ENCODE results near the gene APOL1. TPM values are rescaled to one million over a fixed set of nuclear protein-coding genes. Genes with fewer than 3 reads are reported as not detected.
"Not testable (repeated sequence)": the region's sequence is repeated elsewhere in the genome, so short reads cannot be mapped to it uniquely, and the experiment has no call there.

Gene APOL1
- total RNA-seq, 1 donor from 2014 or later, result 15.2 TPM

DNA sequence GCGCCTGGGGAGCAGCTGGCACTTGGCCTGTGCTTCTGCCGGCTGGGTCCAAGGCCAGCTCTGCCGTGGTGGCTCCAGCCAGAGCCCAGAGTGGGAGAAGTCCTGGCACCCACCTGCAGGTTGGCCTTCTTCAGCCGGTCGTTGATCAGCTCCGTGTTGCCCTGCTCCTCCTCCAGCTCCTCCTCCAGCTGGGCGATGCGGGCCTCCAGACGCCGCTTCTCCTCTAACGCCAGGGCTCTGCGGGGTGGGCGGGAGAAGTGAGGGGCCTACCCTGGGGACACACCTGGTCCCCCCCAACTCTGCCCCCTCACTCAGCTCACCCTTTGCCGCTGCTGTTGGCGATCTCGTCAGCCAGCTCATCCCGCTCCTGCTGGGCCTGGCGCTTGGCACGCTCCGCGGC is 32.6 kb downstream of the APOL1 start:
- Histone ChIP-seq H3K4me1 (peaks cover 37% of the 10 kb centered on the region), H3K36me3 (peaks cover 96% of the 10 kb centered on the region), H3K9me3 (replicated peaks) (no peaks in the 10 kb centered on the region), H3K4me3 (no peak overlapping the region), H3K27ac (replicated peaks) (peak overlapping the region; percentile 80), H3K27me3 (ENCODE audit: low read depth) (no peaks in the 10 kb centered on the region)
- no peak for DNase-seq
- TF ChIP-seq, protein P1, sequence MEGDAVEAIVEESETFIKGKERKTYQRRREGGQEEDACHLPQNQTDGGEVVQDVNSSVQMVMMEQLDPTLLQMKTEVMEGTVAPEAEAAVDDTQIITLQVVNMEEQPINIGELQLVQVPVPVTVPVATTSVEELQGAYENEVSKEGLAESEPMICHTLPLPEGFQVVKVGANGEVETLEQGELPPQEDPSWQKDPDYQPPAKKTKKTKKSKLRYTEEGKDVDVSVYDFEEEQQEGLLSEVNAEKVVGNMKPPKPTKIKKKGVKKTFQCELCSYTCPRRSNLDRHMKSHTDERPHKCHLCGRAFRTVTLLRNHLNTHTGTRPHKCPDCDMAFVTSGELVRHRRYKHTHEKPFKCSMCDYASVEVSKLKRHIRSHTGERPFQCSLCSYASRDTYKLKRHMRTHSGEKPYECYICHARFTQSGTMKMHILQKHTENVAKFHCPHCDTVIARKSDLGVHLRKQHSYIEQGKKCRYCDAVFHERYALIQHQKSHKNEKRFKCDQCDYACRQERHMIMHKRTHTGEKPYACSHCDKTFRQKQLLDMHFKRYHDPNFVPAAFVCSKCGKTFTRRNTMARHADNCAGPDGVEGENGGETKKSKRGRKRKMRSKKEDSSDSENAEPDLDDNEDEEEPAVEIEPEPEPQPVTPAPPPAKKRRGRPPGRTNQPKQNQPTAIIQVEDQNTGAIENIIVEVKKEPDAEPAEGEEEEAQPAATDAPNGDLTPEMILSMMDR (IDR thresholded peaks at IDR 0.05; ENCODE audit: borderline replicate concordance), result no peak
- intact Hi-C loops (cut with micrococcal nuclease), result no loop called here

DNA sequence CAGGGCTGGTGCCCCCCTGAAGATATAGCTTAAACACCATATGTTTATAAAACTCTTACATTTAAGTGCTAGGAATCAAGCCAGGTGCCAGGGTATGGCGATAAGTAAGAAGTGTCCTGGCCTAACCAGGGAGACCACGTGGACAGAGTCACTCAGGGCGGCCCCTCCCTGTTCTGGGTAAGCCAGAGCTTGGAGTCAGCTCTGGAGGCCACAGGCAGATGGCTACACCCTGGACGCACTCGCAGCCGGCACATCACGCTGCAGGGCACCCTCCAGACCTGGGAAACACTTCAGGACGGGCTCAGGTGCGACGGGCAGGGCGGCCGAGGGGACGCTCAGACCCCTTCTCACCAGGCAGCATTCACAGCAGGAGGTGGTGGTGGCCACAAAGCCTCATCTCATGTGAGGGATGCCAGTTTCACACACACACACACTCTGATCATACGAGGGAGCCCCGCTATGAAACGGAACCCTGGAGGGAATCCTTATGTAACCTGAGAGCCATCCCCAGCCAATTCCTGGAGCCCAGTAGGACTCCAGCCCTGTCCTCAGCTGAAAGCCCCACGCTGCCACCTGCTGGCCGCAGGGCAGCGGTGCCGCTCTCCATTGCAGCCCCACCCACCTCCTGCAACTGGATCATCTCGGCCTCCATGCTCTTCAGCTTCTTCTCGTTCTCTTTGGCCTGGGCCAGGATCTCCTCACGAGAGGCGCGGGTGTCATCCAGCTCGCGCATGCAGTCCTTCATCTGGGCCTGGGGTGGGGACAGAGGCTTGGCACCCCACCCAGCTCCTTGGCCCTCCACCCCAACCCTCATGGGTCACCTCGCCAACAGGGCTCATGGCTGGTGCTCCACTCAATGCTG is 33.4 kb downstream of the APOL1 start:
- peak overlapping the region; percentile 80 for H3K27ac ChIP-seq (replicated peaks)
- peaks cover 90% of the 10 kb centered on the region for H3K36me3 ChIP-seq
- H3K27me3 ChIP-seq (ENCODE audit: low read depth), result no peaks in the 10 kb centered on the region
- H3K4me3 ChIP-seq, result no peak overlapping the region
- intact Hi-C loops (cut with micrococcal nuclease), result no loop called here
- peaks cover 37% of the 10 kb centered on the region for H3K4me1 ChIP-seq
- DNase-seq, result peak; percentile 78
- no peaks in the 10 kb centered on the region for H3K9me3 ChIP-seq (replicated peaks)
- TF ChIP-seq, protein P1 (IDR thresholded peaks at IDR 0.05; ENCODE audit: borderline replicate concordance), result peak; percentile 95

DNA sequence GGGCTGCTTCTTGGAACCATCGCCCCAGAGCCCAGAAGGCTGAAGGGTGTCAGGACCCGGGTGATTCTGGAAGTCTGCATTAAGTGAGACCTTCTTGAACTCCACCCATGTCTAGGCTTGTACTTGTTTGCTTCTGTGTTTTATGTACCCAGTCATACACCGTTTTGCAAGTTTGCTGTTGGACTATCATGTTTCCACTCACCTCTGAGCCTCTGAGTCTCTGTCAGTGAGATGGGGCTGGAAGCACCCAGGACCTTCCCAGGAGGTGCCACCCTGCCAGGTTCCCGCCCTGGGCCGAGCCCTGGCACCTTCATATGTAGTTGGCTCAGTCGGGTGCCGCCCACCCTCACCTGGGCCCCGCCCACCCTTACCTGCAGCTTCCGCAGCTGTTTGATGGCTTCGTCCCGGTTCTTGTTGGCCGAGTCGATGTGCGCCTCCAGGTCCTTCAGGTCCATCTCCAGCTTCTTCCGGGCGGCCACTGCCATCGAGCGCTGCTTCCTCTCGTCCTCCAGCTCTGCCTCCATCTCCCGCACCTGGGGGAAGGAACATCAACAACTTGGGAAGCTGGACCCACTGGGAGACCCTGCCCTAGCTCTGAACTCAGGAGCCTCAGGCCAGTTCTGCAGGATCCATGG is 35.1 kb downstream of the APOL1 start:
- Histone ChIP-seq H3K4me3 (no peak overlapping the region), H3K36me3 (peaks cover 90% of the 10 kb centered on the region), H3K9me3 (replicated peaks) (no peaks in the 10 kb centered on the region), H3K4me1 (peaks cover 26% of the 10 kb centered on the region), H3K27me3 (ENCODE audit: low read depth) (no peaks in the 10 kb centered on the region), H3K27ac (replicated peaks) (no peak overlapping the region)
- TF ChIP-seq, protein P1 (IDR thresholded peaks at IDR 0.05; ENCODE audit: borderline replicate concordance), result no peak
- intact Hi-C loops (cut with micrococcal nuclease), result no loop called here
- peak; percentile 16 for DNase-seq

DNA sequence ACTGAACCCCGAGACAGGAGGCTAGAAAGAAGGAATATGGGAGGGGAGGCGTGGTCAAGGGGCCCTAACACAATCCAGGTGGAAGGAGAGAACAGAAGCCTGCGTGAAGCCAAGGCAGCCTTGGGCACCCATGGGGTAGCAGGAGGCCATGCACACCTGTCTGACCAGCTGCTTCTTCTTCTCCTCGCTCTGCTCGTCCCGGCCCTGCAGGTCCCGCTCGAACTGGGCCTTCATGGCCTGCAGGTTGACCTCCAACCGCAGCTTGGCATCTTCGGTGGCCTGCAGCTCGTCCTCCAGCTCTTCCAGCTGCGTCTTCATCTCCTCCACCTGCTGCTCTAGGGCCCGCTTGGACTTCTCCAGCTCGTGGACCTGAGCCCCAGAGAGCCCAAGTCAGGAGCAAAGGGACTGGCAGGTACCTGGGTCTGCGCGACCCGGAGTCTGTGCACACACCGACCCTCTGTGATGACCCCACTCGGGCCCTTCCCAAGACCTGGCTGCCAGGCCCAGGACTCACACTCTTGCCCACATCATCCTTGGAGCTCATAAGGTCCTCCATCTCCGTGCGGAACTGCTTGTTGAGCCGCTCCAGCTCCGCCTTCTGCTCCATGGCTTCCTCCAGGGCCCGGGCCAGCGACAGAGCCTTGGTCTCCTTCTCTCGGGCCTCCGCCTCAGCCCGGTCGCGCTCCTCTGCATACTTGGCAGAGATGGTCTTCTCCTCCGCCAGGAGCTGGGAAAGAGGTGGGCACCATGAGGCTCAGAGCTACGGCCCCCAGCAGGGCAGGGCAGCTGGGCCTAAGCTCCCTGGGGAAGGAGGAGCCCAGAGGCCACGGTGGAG is 35.9 kb downstream of the APOL1 start:
- no peaks in the 10 kb centered on the region for H3K9me3 ChIP-seq (replicated peaks)
- intact Hi-C loops (cut with micrococcal nuclease), result no loop called here
- DNase-seq, result peak; percentile 25
- no peak overlapping the region for H3K4me3 ChIP-seq
- H3K27ac ChIP-seq (replicated peaks), result no peak overlapping the region
- TF ChIP-seq, protein P1 (IDR thresholded peaks at IDR 0.05; ENCODE audit: borderline replicate concordance), result no peak
- H3K36me3 ChIP-seq, result peaks cover 90% of the 10 kb centered on the region
- no peaks in the 10 kb centered on the region for H3K27me3 ChIP-seq (ENCODE audit: low read depth)
- peaks cover 26% of the 10 kb centered on the region for H3K4me1 ChIP-seq

DNA sequence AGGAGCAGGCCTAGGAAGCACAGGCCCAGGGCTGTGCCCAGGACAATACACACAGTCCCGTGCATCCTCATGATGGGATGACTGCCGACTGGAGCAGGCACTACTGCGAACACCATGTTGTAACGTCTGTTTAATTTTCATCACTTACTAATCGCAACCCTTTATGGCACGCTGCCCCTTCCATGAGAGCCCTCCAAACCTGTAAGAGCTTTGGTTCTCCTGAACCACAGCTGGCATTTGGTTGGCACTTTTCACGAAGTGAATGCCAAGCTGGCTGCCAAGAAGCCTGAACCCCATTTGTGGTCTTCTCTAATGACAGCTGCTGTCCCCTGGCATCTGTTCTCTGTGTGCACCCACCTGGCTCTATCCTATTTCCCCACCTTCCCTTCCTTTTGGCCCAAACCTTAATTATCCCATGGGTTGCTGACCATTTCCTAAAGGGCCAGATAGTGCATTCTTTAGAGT is 36.5 kb downstream of the APOL1 start:
- H3K9me3 ChIP-seq (replicated peaks), result no peaks in the 10 kb centered on the region
- no peaks in the 10 kb centered on the region for H3K27me3 ChIP-seq (ENCODE audit: low read depth)
- DNase-seq, result no peak
- no peak overlapping the region for H3K27ac ChIP-seq (replicated peaks)
- H3K36me3 ChIP-seq, result peaks cover 90% of the 10 kb centered on the region
- TF ChIP-seq, protein P1 (IDR thresholded peaks at IDR 0.05; ENCODE audit: borderline replicate concordance), result no peak
- intact Hi-C loops (cut with micrococcal nuclease), result no loop called here
- no peak overlapping the region for H3K4me3 ChIP-seq
- H3K4me1 ChIP-seq, result peaks cover 26% of the 10 kb centered on the region

DNA sequence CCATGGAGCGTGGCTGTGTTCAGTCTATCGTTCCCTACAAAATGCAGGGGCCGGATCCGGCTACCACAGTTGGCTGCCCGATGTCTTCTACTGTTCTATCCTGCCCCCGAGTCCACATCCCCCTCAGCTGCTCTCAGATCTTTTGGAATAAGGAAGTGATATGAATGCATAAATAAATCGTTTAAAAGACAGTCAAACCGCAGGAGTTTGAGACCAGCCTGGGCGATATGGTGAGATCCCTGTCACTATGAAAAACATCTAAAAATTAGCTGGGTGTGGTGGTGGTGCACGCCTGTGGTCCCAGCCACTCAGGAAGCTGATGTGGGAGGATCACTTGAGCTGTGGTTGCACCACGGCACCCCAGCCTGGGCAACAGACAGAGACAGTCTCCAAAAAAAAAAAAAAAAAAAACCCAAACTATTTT is 37.0 kb downstream of the APOL1 start:
- H3K4me1 ChIP-seq, result peaks cover 23% of the 10 kb centered on the region
- H3K9me3 ChIP-seq (replicated peaks); H3K27me3 ChIP-seq (ENCODE audit: low read depth); DNase-seq; H3K27ac ChIP-seq (replicated peaks); H3K4me3 ChIP-seq; intact Hi-C loops (cut with micrococcal nuclease): not testable (repeated sequence)
- peaks cover 90% of the 10 kb centered on the region for H3K36me3 ChIP-seq

DNA sequence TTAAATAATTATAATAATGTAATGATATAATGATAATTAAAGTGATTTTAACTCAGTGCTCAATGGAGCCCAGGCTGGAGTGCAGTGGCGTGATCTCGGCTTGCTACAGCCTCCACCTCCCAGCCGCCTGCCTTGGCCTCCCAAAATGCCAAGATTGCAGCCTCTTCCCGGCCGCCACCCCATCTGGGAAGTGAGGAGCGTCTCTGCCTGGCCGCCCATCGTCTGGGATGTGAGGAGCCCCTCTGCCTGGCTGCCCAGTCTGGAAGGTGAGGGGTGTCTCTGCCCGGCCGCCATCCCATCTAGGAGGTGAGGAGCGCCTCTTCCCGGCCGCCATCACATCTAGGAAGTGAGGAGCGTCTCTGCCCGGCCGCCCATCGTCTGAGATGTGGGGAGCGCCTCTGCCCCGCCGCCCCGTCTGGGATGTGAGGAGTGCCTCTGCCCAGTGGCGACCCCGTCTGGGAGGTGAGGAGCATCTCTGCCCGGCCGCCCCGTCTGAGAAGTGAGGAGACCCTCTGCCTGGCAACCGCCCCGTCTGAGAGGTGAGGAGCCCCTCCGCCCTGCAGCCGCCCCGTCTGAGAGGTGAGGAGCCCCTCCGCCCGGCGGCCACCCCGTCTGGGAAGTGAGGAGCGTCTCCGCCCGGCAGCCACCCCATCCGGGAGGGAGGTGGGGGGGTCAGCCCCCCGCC is 37.6 kb downstream of the APOL1 start:
- H3K4me3 ChIP-seq; intact Hi-C loops (cut with micrococcal nuclease); H3K9me3 ChIP-seq (replicated peaks); H3K27ac ChIP-seq (replicated peaks); H3K27me3 ChIP-seq (ENCODE audit: low read depth): not testable (repeated sequence)
- peak; percentile 6 for DNase-seq
- Histone ChIP-seq H3K4me1 (peaks cover 17% of the 10 kb centered on the region), H3K36me3 (peaks cover 90% of the 10 kb centered on the region)
